BLaER1 (cell line): ENCODE data around the gene AGPAT4.

Experiments used
- H3K27ac ChIP-seq: shearing (Covaris generic); formaldehyde crosslinking; 2 replicates; pipeline ENCODE4 v1.8.1; 2022
- H3K27me3 ChIP-seq: shearing (Covaris generic); formaldehyde crosslinking; 2 replicates; pipeline ENCODE4 v1.8.1; 2022
- H3K36me3 ChIP-seq: shearing (Covaris generic); formaldehyde crosslinking; 2 replicates; pipeline ENCODE4 v1.8.1; 2022
- H3K4me1 ChIP-seq: shearing (Covaris generic); formaldehyde crosslinking; 2 replicates; pipeline ENCODE4 v1.8.1; 2022
- H3K4me2 ChIP-seq: shearing (Covaris generic); formaldehyde crosslinking; 2 replicates; pipeline ENCODE4 v1.8.1; 2022
- H3K4me3 ChIP-seq: shearing (Covaris generic); formaldehyde crosslinking; 2 replicates; pipeline ENCODE4 v1.8.1; 2022
- H3K9ac ChIP-seq: shearing (Covaris generic); formaldehyde crosslinking; 2 replicates; pipeline ENCODE4 v1.8.1; 2022
- H3K9me3 ChIP-seq: shearing (Covaris generic); formaldehyde crosslinking; 2 replicates; pipeline ENCODE4 v1.8.1; 2022
- H4K20me1 ChIP-seq: shearing (Covaris generic); formaldehyde crosslinking; 2 replicates; pipeline ENCODE4 v1.8.1; 2022
- Cebpa-rat ChIP-seq: shearing (Covaris generic); IDR thresholded peaks from 2 replicates; pipeline ENCODE4 v1.8.1; 2022

Gene AGPAT4

GRCh38 chr6:161290751-161291150 is 16.9 kb upstream of the AGPAT4 start:
- H3K27ac ChIP-seq, result no peak overlapping the region
- no peak overlapping the region for H3K4me3 ChIP-seq
- H3K36me3 ChIP-seq, result no peaks in the 10 kb centered on the region
- no peak overlapping the region for H3K4me2 ChIP-seq
- no peaks in the 10 kb centered on the region for H4K20me1 ChIP-seq
- TF ChIP-seq Cebpa-rat, result no peak
- H3K9ac ChIP-seq, result no peak overlapping the region
- H3K9me3 ChIP-seq, result peaks cover 4% of the 10 kb centered on the region
- H3K4me1 ChIP-seq, result no peaks in the 10 kb centered on the region
- H3K27me3 ChIP-seq, result no peaks in the 10 kb centered on the region

- Histone ChIP-seq H3K4me1 (no peaks in the 10 kb centered on the region), H3K36me3 (no peaks in the 10 kb centered on the region), H3K27ac (no peak overlapping the region), H3K27me3 (no peaks in the 10 kb centered on the region), H3K9me3 (no peaks in the 10 kb centered on the region), H4K20me1 (no peaks in the 10 kb centered on the region), H3K4me2 (no peak overlapping the region), H3K4me3 (no peak overlapping the region), H3K9ac (no peak overlapping the region)
- no peak for TF ChIP-seq Cebpa-rat
These were observed 10.8 kb upstream of the AGPAT4 start for GRCh38 chr6:161284653-161285052.

- Histone ChIP-seq H3K9me3 (no peaks in the 10 kb centered on the region), H3K36me3 (no peaks in the 10 kb centered on the region), H3K4me3 (no peak overlapping the region), H4K20me1 (no peaks in the 10 kb centered on the region), H3K27me3 (no peaks in the 10 kb centered on the region), H3K4me2 (no peak overlapping the region), H3K9ac (no peak overlapping the region), H3K4me1 (no peaks in the 10 kb centered on the region), H3K27ac (no peak overlapping the region)
- TF ChIP-seq Cebpa-rat, result no peak
These were observed 7.2 kb upstream of the AGPAT4 start for GRCh38 chr6:161281092-161281491.

- Histone ChIP-seq H3K36me3 (no peaks in the 10 kb centered on the region), H3K4me3 (no peak overlapping the region), H4K20me1 (no peaks in the 10 kb centered on the region), H3K27ac (no peak overlapping the region), H3K4me2 (no peak overlapping the region), H3K9me3 (no peaks in the 10 kb centered on the region), H3K27me3 (no peaks in the 10 kb centered on the region), H3K9ac (no peak overlapping the region), H3K4me1 (peaks cover under 1% of the 10 kb centered on the region; the same call in 1 of the 2 replicates)
- TF ChIP-seq Cebpa-rat, result no peak
These were observed 6.0 kb upstream of the AGPAT4 start for GRCh38 chr6:161279677-161280415.

GRCh38 chr6:161276605-161277155 is 2.8 kb upstream of the AGPAT4 start:
- Histone ChIP-seq H3K27me3 (no peaks in the 10 kb centered on the region), H3K36me3 (no peaks in the 10 kb centered on the region), H3K27ac (no peak overlapping the region), H4K20me1 (no peaks in the 10 kb centered on the region), H3K9ac (no peak overlapping the region), H3K9me3 (no peaks in the 10 kb centered on the region), H3K4me2 (no peak overlapping the region), H3K4me1 (peaks cover 24% of the 10 kb centered on the region), H3K4me3 (no peak overlapping the region)
- no peak for TF ChIP-seq Cebpa-rat

GRCh38 chr6:161274898-161275297 is 1.0 kb upstream of the AGPAT4 start:
- Histone ChIP-seq H4K20me1 (0 out of 2 replicates have a peak, but pooled peaks cover 6% of the 10 kb centered on the region), H3K4me2 (0 out of 2 replicates have a peak overlapping the region, but pooled peaks have one; percentile 88), H3K4me1 (peaks cover 30% of the 10 kb centered on the region), H3K4me3 (no peak overlapping the region), H3K27ac (no peak overlapping the region), H3K36me3 (peaks cover 7% of the 10 kb centered on the region; the same call in 1 of the 2 replicates), H3K9me3 (no peaks in the 10 kb centered on the region), H3K27me3 (no peaks in the 10 kb centered on the region), H3K9ac (no peak overlapping the region)
- TF ChIP-seq Cebpa-rat, result no peak

- peak overlapping the region; percentile 71 for H3K4me3 ChIP-seq
- H3K36me3 ChIP-seq, result peaks cover 7% of the 10 kb centered on the region; the same call in 1 of the 2 replicates
- H3K9me3 ChIP-seq, result no peaks in the 10 kb centered on the region
- peak overlapping the region; percentile 51; the same call in 1 of the 2 replicates for H3K27ac ChIP-seq
- H3K4me1 ChIP-seq, result peaks cover 30% of the 10 kb centered on the region
- H3K27me3 ChIP-seq, result no peaks in the 10 kb centered on the region
- TF ChIP-seq Cebpa-rat, result no peak
- peak overlapping the region; percentile 88 for H3K4me2 ChIP-seq
- peak overlapping the region; percentile 67 for H3K9ac ChIP-seq
- 0 out of 2 replicates have a peak, but pooled peaks cover 6% of the 10 kb centered on the region for H4K20me1 ChIP-seq
These were observed 612 bp upstream of the AGPAT4 start for GRCh38 chr6:161274488-161274858.

- Histone ChIP-seq H3K27ac (no peak overlapping the region), H3K4me2 (peak overlapping the region; percentile 88), H3K4me3 (peak overlapping the region; percentile 71)
These were observed 548 bp downstream of the AGPAT4 start for GRCh38 chr6:161273274-161273751.

GRCh38 chr6:161272635-161273273 is 1.1 kb downstream of the AGPAT4 start:
- Histone ChIP-seq H4K20me1 (0 out of 2 replicates have a peak, but pooled peaks cover 6% of the 10 kb centered on the region), H3K9me3 (no peaks in the 10 kb centered on the region), H3K4me3 (peak overlapping the region; percentile 71), H3K27me3 (no peaks in the 10 kb centered on the region), H3K4me2 (peak overlapping the region; percentile 88), H3K4me1 (peaks cover 36% of the 10 kb centered on the region), H3K9ac (peak overlapping the region; percentile 67), H3K27ac (no peak overlapping the region), H3K36me3 (peaks cover 11% of the 10 kb centered on the region; the same call in 1 of the 2 replicates)
- TF ChIP-seq Cebpa-rat, result no peak

More at GRCh38 chr6:161273274-161273751, 548 bp downstream of the AGPAT4 start:
- H3K27me3 ChIP-seq, result no peaks in the 10 kb centered on the region
- TF ChIP-seq Cebpa-rat, result no peak
- H4K20me1 ChIP-seq, result 0 out of 2 replicates have a peak, but pooled peaks cover 6% of the 10 kb centered on the region
- peaks cover 7% of the 10 kb centered on the region; the same call in 1 of the 2 replicates for H3K36me3 ChIP-seq
- no peaks in the 10 kb centered on the region for H3K9me3 ChIP-seq
- H3K4me1 ChIP-seq, result peaks cover 35% of the 10 kb centered on the region
- H3K9ac ChIP-seq, result peak overlapping the region; percentile 67
